ENCODE measurements around the gene OLFML3.

- TF ChIP-seq, protein P1, sequence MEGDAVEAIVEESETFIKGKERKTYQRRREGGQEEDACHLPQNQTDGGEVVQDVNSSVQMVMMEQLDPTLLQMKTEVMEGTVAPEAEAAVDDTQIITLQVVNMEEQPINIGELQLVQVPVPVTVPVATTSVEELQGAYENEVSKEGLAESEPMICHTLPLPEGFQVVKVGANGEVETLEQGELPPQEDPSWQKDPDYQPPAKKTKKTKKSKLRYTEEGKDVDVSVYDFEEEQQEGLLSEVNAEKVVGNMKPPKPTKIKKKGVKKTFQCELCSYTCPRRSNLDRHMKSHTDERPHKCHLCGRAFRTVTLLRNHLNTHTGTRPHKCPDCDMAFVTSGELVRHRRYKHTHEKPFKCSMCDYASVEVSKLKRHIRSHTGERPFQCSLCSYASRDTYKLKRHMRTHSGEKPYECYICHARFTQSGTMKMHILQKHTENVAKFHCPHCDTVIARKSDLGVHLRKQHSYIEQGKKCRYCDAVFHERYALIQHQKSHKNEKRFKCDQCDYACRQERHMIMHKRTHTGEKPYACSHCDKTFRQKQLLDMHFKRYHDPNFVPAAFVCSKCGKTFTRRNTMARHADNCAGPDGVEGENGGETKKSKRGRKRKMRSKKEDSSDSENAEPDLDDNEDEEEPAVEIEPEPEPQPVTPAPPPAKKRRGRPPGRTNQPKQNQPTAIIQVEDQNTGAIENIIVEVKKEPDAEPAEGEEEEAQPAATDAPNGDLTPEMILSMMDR (tag by site-specific recombination; IDR thresholded peaks at IDR 0.05) = no peak
- TF ChIP-seq, protein P2, sequence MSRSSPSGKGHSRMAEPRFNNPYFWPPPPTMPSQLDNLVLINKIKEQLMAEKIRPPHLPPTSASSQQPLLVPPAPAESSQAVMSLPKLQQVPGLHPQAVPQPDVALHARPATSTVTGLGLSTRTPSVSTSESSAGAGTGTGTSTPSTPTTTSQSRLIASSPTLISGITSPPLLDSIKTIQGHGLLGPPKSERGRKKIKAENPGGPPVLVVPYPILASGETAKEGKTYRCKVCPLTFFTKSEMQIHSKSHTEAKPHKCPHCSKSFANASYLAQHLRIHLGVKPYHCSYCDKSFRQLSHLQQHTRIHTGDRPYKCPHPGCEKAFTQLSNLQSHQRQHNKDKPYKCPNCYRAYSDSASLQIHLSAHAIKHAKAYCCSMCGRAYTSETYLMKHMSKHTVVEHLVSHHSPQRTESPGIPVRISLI (tag by site-specific recombination; IDR thresholded peaks at IDR 0.05) = no peak
- TF ChIP-seq RBAK (tag by site-specific recombination; IDR thresholded peaks at IDR 0.05) = no peak
- no peak for TF ChIP-seq ZNF112 (tag by site-specific recombination; IDR thresholded peaks at IDR 0.05)
- TF ChIP-seq ZNF571 (tag by site-specific recombination; IDR thresholded peaks at IDR 0.05) = no peak
- TF ChIP-seq, protein P3, sequence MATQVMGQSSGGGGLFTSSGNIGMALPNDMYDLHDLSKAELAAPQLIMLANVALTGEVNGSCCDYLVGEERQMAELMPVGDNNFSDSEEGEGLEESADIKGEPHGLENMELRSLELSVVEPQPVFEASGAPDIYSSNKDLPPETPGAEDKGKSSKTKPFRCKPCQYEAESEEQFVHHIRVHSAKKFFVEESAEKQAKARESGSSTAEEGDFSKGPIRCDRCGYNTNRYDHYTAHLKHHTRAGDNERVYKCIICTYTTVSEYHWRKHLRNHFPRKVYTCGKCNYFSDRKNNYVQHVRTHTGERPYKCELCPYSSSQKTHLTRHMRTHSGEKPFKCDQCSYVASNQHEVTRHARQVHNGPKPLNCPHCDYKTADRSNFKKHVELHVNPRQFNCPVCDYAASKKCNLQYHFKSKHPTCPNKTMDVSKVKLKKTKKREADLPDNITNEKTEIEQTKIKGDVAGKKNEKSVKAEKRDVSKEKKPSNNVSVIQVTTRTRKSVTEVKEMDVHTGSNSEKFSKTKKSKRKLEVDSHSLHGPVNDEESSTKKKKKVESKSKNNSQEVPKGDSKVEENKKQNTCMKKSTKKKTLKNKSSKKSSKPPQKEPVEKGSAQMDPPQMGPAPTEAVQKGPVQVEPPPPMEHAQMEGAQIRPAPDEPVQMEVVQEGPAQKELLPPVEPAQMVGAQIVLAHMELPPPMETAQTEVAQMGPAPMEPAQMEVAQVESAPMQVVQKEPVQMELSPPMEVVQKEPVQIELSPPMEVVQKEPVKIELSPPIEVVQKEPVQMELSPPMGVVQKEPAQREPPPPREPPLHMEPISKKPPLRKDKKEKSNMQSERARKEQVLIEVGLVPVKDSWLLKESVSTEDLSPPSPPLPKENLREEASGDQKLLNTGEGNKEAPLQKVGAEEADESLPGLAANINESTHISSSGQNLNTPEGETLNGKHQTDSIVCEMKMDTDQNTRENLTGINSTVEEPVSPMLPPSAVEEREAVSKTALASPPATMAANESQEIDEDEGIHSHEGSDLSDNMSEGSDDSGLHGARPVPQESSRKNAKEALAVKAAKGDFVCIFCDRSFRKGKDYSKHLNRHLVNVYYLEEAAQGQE (tag by site-specific recombination; IDR thresholded peaks at IDR 0.05) = no peak
- TF ChIP-seq KLF10 (tag by site-specific recombination; IDR thresholded peaks at IDR 0.05) = no peak
- no peak for TF ChIP-seq HOXC10 (CRISPR knock-in tag; IDR thresholded peaks at IDR 0.05)
- no peak for TF ChIP-seq ZNF626 (tag by site-specific recombination; IDR thresholded peaks at IDR 0.05)
Observed at GRCh38 chr1:113947388-113948107, 31.7 kb upstream of the OLFML3 start.

All from HEK293 (cell line).